Measurements from ENCODE around the gene ST3GAL6.

DNA sequence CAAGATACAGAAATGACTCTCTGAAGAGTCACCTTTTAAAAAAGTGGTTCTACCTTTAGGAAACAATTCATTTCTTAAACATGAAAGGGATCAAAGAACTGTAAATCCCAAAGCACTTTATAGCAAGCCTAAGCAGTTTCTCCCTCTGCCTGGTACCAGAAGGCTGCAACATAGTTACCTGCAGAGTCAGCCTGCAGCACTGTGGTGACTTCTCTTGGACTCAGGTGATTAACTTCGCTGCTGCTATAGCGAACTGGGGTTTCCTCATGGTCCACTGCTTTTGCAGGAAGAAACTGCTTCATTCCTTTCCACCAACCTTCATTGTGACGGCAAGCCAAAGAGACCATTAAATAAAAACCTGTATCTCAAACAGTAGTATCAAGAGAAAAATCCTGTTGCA, 37.3 kb downstream of the ST3GAL6 start:
- TF ChIP-seq, protein P1, sequence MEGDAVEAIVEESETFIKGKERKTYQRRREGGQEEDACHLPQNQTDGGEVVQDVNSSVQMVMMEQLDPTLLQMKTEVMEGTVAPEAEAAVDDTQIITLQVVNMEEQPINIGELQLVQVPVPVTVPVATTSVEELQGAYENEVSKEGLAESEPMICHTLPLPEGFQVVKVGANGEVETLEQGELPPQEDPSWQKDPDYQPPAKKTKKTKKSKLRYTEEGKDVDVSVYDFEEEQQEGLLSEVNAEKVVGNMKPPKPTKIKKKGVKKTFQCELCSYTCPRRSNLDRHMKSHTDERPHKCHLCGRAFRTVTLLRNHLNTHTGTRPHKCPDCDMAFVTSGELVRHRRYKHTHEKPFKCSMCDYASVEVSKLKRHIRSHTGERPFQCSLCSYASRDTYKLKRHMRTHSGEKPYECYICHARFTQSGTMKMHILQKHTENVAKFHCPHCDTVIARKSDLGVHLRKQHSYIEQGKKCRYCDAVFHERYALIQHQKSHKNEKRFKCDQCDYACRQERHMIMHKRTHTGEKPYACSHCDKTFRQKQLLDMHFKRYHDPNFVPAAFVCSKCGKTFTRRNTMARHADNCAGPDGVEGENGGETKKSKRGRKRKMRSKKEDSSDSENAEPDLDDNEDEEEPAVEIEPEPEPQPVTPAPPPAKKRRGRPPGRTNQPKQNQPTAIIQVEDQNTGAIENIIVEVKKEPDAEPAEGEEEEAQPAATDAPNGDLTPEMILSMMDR (IDR thresholded peaks at IDR 0.05; ENCODE audit: insufficient read depth, low read length) = no peak
- no peak for TF ChIP-seq POLR2AphosphoS5 (IDR thresholded peaks at IDR 0.05; ENCODE audit: low read depth)

All from HL-60 (cell line).